Neural cell (in vitro differentiated cells): Measurements from ENCODE around the gene NKAIN4. TPM values are rescaled to one million over a fixed set of nuclear protein-coding genes. Genes with fewer than 3 reads are reported as not detected.

Experiments used
- H2AFZ ChIP-seq: fragments of 200-600, 300-800 bp; sonication (generic), shearing (Covaris generic); 2 replicates; pipeline ENCODE4 v1.6.0; 2014; ENCODE audit warnings: low read depth, mild to moderate bottlenecking, antibody characterized with exemption, low read length, moderate library complexity
- H3F3A ChIP-seq: fragments of 200-600 bp; shearing (Covaris generic); 2 replicates; pipeline ENCODE4 v1.6.1; 2016; ENCODE audit warnings: mild to moderate bottlenecking, moderate library complexity, mixed read lengths, antibody characterized with exemption, low read length; ENCODE audit not compliant: insufficient read depth, poor library complexity, severe bottlenecking
- H3K27ac ChIP-seq: fragments of 200-600, 300-800 bp; sonication (generic), shearing (Covaris generic); 2 replicates; pipeline ENCODE4 v1.5.1; 2014; ENCODE audit warnings: mild to moderate bottlenecking, low read length, moderate library complexity
- H3K27me3 ChIP-seq: fragments of 300-800, 200-600 bp; sonication (generic), shearing (Covaris generic); 2 replicates; pipeline ENCODE4 v1.6.0; 2014; ENCODE audit warnings: mild to moderate bottlenecking, low read depth, low read length, moderate library complexity; ENCODE audit not compliant: insufficient read depth
- H3K36me3 ChIP-seq: fragments of 300-800, 200-600 bp; sonication (generic), shearing (Covaris generic); 2 replicates; pipeline ENCODE4 v1.5.1; 2014; ENCODE audit warnings: mild to moderate bottlenecking, antibody characterized with exemption, low read length, moderate library complexity; ENCODE audit not compliant: insufficient read depth
- H3K4me2 ChIP-seq: fragments of 300-800, 200-600 bp; sonication (generic), shearing (Covaris generic); 2 replicates; pipeline ENCODE4 v1.6.0; 2014; ENCODE audit warnings: mild to moderate bottlenecking, low read length
- H3K4me3 ChIP-seq: fragments of 300-800, 200-600 bp; sonication (generic), shearing (Covaris generic); 2 replicates; pipeline ENCODE4 v1.5.1; 2014; ENCODE audit warnings: mild to moderate bottlenecking, low read length, moderate library complexity
- H3K79me2 ChIP-seq: fragments of 200-600 bp; shearing (Covaris generic); replicated peaks from 2 replicates; pipeline ENCODE4 v1.6.0; 2014; ENCODE audit warnings: mild to moderate bottlenecking, low read length, moderate library complexity; ENCODE audit not compliant: insufficient read depth
- H3K9ac ChIP-seq: fragments of 300-800, 200-600 bp; sonication (generic), shearing (Covaris generic); 2 replicates; pipeline ENCODE4 v1.6.1; 2016; ENCODE audit warnings: mild to moderate bottlenecking, low read length, mixed read lengths
- H3K9me2 ChIP-seq: fragments of 200-600 bp; shearing (Covaris generic); 2 replicates; pipeline ENCODE4 v1.6.1; 2016; ENCODE audit warnings: mild to moderate bottlenecking, low read length, mixed read lengths; ENCODE audit not compliant: insufficient read depth
- H3K9me3 ChIP-seq: fragments of 200-600, 300-800 bp; sonication (generic), shearing (Covaris generic); 2 replicates; pipeline ENCODE4 v1.6.1; 2016; ENCODE audit warnings: mild to moderate bottlenecking, mixed run types, low read length, moderate library complexity, mixed read lengths
- H4K20me1 ChIP-seq: fragments of 200-600 bp; shearing (Covaris generic); 2 replicates; pipeline ENCODE4 v1.6.1; 2016; ENCODE audit warnings: mild to moderate bottlenecking, mixed run types; ENCODE audit not compliant: insufficient read depth
- CTCF ChIP-seq: fragments of 450-650 bp; IDR thresholded peaks from 2 replicates; pipeline ENCODE4 v1.5.1; 2014; ENCODE audit warnings: antibody characterized with exemption, mild to moderate bottlenecking, moderate library complexity; ENCODE audit not compliant: poor library complexity, severe bottlenecking
- EP300 ChIP-seq: fragments of 450-650 bp; conservative IDR thresholded peaks from 2 replicates; pipeline ENCODE4 v1.6.1; 2014; ENCODE audit warnings: antibody characterized with exemption, mild to moderate bottlenecking, moderate library complexity; ENCODE audit not compliant: poor library complexity, severe bottlenecking
- EZH2 ChIP-seq: fragments of 200-600, 300-800 bp; shearing (Covaris generic), sonication (generic); IDR thresholded peaks from 2 replicates; pipeline ENCODE4 v1.6.1; 2014; ENCODE audit warnings: antibody characterized with exemption, low read length, borderline replicate concordance, mild to moderate bottlenecking; ENCODE audit not compliant: insufficient read depth, poor library complexity, severe bottlenecking
- MXI1 ChIP-seq: fragments of 450-650 bp; conservative IDR thresholded peaks from 2 replicates; pipeline ENCODE4 v1.6.1; 2014; ENCODE audit warnings: antibody characterized with exemption, mild to moderate bottlenecking; ENCODE audit not compliant: poor library complexity, severe bottlenecking
- POLR2AphosphoS5 ChIP-seq: IDR thresholded peaks from 2 replicates; pipeline ENCODE4 v1.6.1; 2012
- RAD21 ChIP-seq: fragments of 450-650 bp; conservative IDR thresholded peaks from 2 replicates; pipeline ENCODE4 v1.6.1; 2014; ENCODE audit warnings: antibody characterized with exemption, mild to moderate bottlenecking, moderate library complexity
- REST ChIP-seq: IDR thresholded peaks from 2 replicates; pipeline ENCODE4 v1.6.1; 2012; ENCODE audit warnings: borderline replicate concordance
- SMC3 ChIP-seq: fragments of 450-650 bp; conservative IDR thresholded peaks from 2 replicates; pipeline ENCODE4 v1.6.1; 2014; ENCODE audit warnings: antibody characterized with exemption, mild to moderate bottlenecking, moderate library complexity; ENCODE audit not compliant: poor library complexity
- TAF1 ChIP-seq: IDR thresholded peaks from 2 replicates; pipeline ENCODE4 v1.6.1; 2012; ENCODE audit warnings: low read depth
- polyA plus RNA-seq: library from polyadenylated mRNA; depleted of rRNA; stranded (reverse); fragments of >200 nt; gene quantifications from 2 replicates; pipeline ENCODE4 v1.2.3, GENCODE V29; 2014

The NKAIN4 gene
- polyA plus RNA-seq, 1 donor from 2014 or later: 11.2 TPM

- no peak overlapping the region for H3K4me2 ChIP-seq
- peaks cover 19% of the 10 kb centered on the region for H3K27me3 ChIP-seq
- H3K9me3 ChIP-seq: no peaks in the 10 kb centered on the region
- no peaks in the 10 kb centered on the region for H4K20me1 ChIP-seq
- H3K79me2 ChIP-seq: peaks cover 6% of the 10 kb centered on the region
- H3F3A ChIP-seq: no peaks in the 10 kb centered on the region
- no peak overlapping the region for H2AFZ ChIP-seq
- TF ChIP-seq RAD21 (no peak), EP300 (no peak), EZH2 (no peak), MXI1 (no peak), REST (no peak), TAF1 (no peak), POLR2AphosphoS5 (no peak)
- no peak overlapping the region for H3K9ac ChIP-seq
- H3K27ac ChIP-seq: no peak overlapping the region
- no peaks in the 10 kb centered on the region for H3K36me3 ChIP-seq
- no peak overlapping the region for H3K4me3 ChIP-seq
- H3K9me2 ChIP-seq: no peaks in the 10 kb centered on the region
These were observed 3.4 kb upstream of the NKAIN4 start for GRCh38 chr20:63257629-63258028.

- no peaks in the 10 kb centered on the region for H4K20me1 ChIP-seq
- no peaks in the 10 kb centered on the region for H3F3A ChIP-seq
- H3K4me3 ChIP-seq: no peak overlapping the region
- peaks cover 19% of the 10 kb centered on the region for H3K27me3 ChIP-seq
- no peaks in the 10 kb centered on the region for H3K9me3 ChIP-seq
- no peak overlapping the region for H3K4me2 ChIP-seq
- no peak overlapping the region for H3K9ac ChIP-seq
- no peak overlapping the region for H2AFZ ChIP-seq
- no peaks in the 10 kb centered on the region for H3K9me2 ChIP-seq
- H3K79me2 ChIP-seq: peaks cover 11% of the 10 kb centered on the region
- H3K36me3 ChIP-seq: no peaks in the 10 kb centered on the region
- H3K27ac ChIP-seq: no peak overlapping the region
- TF ChIP-seq TAF1 (no peak), RAD21 (no peak), EP300 (peak; percentile 26)
These were observed 2.7 kb upstream of the NKAIN4 start for GRCh38 chr20:63256954-63257353.

GRCh38 chr20:63255931-63256704 lies 1.9 kb upstream of the NKAIN4 start:
- Histone ChIP-seq H2AFZ (no peak overlapping the region), H3K9me2 (no peaks in the 10 kb centered on the region), H3K9ac (no peak overlapping the region), H3K4me2 (no peak overlapping the region), H3K27me3 (peaks cover 19% of the 10 kb centered on the region), H3F3A (no peaks in the 10 kb centered on the region), H3K9me3 (no peaks in the 10 kb centered on the region), H3K79me2 (peaks cover 16% of the 10 kb centered on the region), H3K27ac (no peak overlapping the region), H4K20me1 (no peaks in the 10 kb centered on the region), H3K36me3 (no peaks in the 10 kb centered on the region), H3K4me3 (no peak overlapping the region)
- no peak for TF ChIP-seq RAD21
- peak; percentile 13 for TF ChIP-seq CTCF
- TF ChIP-seq TAF1: no peak
- no peak for TF ChIP-seq SMC3
